Stimulated activated CD4-positive, alpha-beta T cell treated with anti-CD3 and anti-CD28 coated beads, TNF-alpha, amount 100 ng/mL, for 48 hours (primary cell): ENCODE data around the gene ALOXE3.
A peak's percentile ranks its signal among the peaks of the same experiment; 100 is the strongest.
"Not testable (repeated sequence)": the region's sequence is repeated elsewhere in the genome, so short reads cannot be mapped to it uniquely, and the experiment has no call there.

Experiments used
- DNase-seq, 3 donors: peaks; one replicate each; pipeline ENCODE4 v3.0.0-alpha.2; 2020; ENCODE audit warnings: low read depth in 3 of 3

The ALOXE3 gene

DNA sequence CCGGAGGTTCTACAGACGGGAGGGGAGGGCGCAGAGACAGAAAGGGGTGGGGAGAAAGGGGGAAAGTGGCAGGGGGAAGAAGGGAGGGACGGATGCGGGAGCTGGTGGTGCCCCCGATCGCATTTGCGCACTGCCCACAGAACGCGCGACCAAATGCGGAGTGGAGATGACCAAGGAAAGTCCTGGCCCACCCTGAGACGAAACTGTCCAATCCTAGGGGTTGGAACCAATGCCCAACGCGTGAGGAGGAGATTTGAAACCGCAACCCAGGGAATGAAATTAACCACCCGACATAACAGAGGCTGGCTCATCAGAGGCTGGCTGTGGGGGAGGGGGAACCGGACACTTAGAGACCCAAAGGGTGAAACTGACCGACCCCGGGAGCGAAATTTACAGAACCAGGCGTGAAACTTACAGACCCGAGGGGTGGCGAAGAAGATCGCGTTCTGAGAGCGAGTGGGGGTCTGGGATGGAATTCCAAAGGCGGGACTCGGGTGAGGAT, 4.2 kb upstream of the ALOXE3 start:
- DNase-seq = no peak

- no peak for DNase-seq
Observed at GRCh38 chr17:8121681-8122421, 3.5 kb upstream of the ALOXE3 start.

- no peak for DNase-seq
Observed at GRCh38 chr17:8121407-8121680, 3.0 kb upstream of the ALOXE3 start.

DNA sequence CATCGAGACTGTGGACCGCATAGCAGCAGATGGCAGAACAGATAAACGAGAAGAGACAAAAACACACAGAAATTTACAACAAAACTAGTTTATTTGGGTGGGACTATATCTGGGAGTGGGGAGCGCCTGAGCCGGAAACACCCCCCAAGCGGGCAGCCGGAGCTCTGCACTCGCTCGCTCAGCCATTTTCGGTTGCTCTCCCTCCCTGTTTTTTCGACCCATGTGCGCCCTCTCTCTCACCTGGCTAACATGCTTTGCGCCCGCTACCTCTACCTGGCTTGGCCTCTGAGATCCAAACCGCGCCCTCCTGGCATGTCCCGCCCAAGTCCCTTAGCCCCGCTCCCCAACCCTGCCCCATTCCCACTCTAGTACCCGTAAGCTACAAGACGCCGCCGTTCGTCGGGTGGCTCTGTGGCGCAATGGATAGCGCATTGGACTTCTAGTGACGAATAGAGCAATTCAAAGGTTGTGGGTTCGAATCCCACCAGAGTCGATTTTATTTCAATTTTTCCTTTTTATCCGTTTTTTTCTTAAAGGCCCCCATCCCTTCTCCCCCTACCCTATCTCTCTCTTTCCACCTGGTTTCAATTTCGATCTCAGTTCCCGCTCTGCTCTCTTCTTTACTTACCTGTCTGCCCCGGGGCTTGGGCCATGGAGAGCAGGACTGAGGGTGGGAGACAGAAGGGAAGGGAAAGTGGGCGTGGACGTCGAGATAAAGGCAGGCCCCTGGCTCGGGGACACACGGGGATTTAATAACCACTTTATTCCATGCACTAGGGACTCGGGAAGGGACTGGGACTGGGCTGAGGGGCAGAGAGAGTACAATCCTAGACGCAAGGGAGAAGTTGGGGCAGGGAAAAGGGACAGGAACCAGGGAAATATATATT, 2.4 kb upstream of the ALOXE3 start:
- DNase-seq = peak; percentile 74 to 78 (median 75)

DNA sequence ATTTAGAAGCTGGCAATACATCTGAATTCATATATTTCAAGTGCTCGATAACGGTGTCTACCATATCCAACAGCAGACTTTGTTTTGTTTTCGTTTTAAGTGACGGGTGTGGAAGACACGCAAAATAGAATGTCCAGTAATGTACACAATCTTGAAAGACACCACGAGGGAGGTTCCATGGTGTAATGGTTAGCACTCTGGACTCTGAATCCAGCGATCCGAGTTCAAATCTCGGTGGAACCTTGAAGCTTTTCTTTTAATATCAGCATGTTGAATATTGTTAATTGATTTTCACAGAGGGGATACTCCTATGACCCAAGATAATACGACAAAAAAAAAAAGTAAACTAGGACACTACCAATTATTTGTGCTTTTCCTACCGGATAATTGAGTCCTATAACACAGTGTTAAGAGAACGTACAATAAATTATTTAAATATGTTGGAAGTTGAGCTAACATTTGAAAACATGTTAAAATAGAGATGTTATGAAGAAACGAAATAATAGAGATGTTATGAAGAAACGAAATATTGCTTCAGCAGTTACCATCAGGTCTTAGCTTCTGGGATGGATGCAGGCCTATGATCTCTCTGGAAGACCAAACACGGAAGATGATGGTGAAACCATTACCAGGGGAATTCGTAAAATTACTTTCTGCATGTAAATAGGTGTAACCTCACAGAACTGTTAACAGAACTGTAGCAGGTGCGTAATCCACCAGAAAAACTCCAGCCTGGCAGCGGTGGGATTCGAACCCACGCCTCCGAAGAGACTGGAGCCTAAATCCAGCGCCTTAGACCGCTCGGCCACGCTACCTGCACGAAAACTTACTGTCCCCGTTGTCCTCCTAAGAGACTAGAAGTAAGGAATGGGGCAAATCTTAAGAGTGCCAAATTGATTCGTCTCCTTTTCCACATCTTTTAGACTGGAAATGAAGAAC, 1.5 kb upstream of the ALOXE3 start:
- peak; percentile 81 to 92 (median 90) for DNase-seq

DNA sequence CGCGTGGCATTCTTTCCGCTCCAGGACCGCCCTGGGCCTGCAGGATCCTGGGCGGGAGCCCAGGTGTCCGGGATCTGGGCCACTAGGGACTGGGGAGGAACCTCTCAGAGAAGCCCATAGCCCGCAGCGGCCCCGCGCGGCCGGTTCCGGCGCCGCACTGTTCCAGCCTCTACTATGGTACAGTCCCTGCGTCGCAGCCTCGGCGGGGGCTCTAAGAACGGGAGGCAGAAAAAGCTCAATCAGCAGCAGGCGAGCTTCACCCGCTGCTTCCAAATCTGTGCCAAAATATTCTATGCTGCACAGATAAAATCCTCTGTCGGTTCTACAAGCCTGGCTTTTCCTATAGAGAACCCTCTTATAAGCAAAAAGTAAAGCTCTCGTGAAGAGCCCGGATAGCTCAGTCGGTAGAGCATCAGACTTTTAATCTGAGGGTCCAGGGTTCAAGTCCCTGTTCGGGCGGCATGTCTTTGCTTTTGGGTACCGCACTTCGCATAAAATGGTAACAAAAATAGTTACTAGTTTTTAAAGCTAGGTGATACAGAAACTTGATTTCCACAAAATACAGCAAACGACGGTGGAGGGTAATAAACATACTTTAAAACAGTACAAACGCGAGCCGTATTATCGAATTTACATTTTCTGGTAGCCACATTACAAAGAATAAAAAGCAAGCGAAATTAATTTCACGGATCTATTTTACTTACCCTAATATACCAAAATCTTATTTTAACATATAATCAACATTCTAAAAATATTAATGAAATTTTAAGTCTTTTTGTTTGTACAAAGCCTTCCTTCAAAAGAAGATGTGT, 661 bp upstream of the ALOXE3 start:
- peak; percentile 76 to 78 (median 76) for DNase-seq

DNA sequence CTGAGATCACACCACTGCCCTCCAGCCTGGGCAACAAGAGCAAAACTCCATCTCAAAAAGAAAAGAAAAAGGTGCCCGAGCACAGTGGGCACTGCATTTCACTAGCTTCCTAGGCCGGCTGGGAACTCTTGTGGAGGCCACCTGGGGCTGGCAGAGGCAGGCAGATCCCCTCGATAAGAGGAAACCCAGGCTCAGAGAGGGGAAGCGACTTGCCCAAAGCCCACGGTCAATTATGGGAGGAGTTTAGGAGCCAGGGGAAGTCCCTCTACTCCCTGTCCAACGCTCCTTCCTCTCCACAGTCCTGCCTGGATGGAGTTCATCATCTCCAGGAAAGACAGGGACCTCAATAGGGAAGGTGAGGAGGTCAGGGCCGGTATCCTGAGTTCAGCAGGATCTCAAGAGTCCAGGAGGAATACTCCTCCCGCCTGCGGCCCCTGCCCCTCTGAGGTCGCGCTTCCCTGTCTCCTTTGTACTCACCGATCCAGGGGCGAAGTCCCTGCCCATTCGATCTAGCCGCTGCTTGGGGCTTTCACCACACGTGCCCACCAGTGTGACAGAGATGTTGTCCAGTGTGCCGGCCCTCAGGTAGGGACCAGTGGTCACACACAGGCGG, 841 bp downstream of the ALOXE3 start:
- DNase-seq = no peak

- DNase-seq = no peak
Observed at GRCh38 chr17:8116776-8117175, 1.5 kb downstream of the ALOXE3 start.

- DNase-seq = no peak
Observed at GRCh38 chr17:8110907-8111306, 7.4 kb downstream of the ALOXE3 start.

- DNase-seq = no peak
Observed at GRCh38 chr17:8110456-8110804, 7.9 kb downstream of the ALOXE3 start.

GRCh38 chr17:8109661-8110455, 8.5 kb downstream of the ALOXE3 start:
- DNase-seq = peak; percentile 55 to 76 (median 66)

DNA sequence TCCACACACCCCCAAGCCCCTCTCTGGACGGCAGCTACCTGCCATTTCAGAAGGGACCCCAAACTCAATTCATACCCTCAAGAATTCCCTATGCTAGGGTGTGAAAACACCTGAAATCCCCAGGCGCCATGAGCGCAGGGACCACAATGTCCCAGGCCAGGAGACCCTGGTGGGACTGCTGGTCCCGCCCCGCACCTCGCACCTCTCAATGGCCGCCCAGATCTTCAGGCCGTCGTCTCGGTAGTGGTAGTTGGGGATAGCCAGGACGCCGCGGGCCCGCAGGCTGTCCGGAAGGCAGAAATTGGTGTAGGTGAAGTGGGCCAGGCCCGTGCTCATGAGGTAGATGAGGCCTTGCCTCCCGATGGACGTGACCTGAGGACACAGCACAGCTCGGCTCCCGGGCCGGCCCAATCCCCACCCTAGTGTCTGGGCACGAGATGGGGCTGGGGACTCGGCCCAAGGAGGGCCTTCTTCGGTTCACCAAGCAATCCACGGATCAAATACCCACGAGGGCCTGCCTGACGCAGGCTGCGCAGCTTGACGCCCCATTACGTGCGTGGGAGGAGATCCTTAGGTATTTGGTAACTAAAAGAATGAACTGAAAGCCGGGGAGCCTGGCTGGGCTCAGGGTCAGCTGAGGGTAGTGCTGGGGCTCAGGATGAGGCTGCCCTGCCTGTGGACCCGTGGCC, 9.2 kb downstream of the ALOXE3 start:
- DNase-seq = no peak

GRCh38 chr17:8106980-8107379, 11.3 kb downstream of the ALOXE3 start:
- not testable (repeated sequence) for DNase-seq

DNA sequence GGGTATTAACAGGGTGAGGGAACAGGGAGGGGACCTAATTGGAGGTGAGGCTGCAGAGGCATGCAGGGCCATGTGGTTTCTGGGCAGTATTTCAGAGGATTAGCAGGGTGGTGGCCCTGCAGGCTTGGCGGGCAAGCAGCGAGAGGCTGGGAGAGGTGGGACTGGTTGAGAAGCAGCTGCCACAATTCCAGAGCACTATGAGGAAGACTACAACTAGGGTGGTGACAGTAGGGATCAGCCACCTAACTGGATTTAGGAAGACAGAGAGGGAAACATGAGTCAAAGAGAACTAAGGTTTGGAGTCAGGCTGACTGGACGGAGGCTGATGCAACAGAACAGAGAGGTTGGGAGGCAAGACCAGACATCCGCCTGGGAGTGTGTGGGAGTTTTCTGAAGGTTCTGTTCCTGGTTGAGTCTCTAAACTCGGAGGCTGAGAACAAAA, 12.3 kb downstream of the ALOXE3 start:
- no peak for DNase-seq

DNA sequence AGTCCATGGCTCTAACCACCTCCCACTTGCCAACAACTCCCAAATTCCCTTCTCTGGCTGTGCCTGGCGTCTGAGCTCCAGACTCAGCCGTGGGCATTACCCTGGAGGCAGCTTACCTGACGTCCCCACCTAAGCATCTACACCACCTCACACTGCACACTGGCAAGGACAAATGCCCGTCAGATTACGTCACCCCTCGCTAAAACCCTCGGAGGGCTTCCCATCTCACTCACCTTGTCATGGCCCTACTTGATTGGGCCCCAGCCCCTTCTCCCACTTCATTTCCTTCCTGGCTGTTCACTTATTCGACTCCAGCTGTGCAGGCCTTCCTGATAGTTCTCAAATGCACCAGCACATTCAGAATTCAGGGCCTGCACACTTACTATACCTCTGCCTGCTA, 13.4 kb downstream of the ALOXE3 start:
- no peak for DNase-seq

- DNase-seq = no peak
Observed at GRCh38 chr17:8103549-8103948, 14.8 kb downstream of the ALOXE3 start.

- DNase-seq = no peak
Observed at GRCh38 chr17:8101721-8102120, 16.6 kb downstream of the ALOXE3 start.

DNA sequence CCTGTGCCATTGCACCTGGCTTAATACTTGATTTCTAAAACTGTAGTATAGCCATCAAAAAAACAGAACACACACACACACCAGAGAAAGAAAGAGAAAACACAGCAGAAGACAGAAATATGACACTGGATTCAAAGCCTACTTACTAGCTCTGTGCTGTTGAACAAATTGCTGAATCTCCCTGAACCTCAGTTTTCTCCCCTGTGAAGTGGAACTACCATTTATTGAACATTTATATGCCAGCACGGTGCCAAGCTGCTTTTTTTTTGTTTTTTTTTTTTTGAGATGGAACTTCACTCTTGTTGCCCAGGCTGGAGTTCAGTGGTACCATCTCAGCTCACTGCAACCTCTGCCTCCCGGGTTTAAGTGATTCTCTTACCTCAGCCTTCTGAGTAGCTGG, 17.6 kb downstream of the ALOXE3 start:
- DNase-seq = no peak

GRCh38 chr17:8100111-8100510, 18.2 kb downstream of the ALOXE3 start:
- no peak for DNase-seq
